A549 treated with RU486 at 1 μM for 4 hours (cell line): Measurements from ENCODE around the gene KANSL2. TPM values are rescaled to one million over a fixed set of nuclear protein-coding genes. Genes with fewer than 3 reads are reported as not detected.

ENCODE experiments used
- total RNA-seq: library from RNA; stranded (reverse); fragments of 200-300 nt; extraction: Qiagen RNA extraction; gene quantifications from 5 replicates; pipeline ENCODE4 v1.2.3, GENCODE V29; 2022; ENCODE audit warnings: low read depth

The KANSL2 gene
- 31.6 to 48.7 TPM (median 35.3 TPM) in 5 replicates for total RNA-seq

DNA sequence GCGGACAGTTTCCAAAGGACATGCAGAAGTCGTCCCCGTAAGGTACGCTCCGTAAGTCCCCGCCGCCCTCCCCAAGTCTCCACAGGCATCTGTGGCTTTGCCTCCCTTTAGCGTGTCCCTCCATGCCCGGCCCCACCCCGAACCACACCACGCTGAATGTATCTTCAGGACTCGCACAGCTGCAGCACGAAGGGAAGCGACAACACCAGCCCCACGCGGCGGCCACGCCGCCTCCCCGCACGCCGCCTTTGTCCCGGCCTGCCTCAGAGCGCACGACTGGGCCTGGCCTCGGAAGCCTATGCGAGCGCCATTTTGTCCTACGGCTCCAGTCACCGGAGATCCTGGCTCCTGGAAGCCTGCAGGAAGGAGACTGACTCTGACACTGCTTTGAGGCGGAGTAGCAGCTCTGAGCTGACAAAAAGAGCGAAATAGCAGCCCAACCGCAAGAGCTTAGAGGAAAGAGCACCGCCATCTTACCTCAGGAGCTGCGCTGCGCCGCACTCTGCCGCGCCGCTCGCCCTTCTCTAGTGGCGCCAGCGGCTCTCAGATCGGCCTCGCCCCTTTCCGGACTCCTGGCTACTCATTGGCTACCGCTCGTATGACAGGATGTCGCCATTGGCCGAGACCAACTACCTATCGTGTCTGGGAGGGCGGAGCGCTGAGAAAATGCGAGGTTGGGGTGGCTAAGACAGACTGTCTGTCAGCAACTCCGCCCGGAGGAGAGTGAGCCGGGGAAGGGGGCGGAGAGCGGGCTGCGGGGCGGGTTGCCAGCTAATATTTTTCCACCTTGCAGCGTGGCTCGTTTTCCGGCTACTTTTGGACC, at the start of gene KANSL2:
KANSL2 (minus strand) TSS at position 529 of the 823 bp plus-strand sequence. CDS start 606 bp downstream, outside the sequence.

GRCh38 chr12:48716493-48717251, 34.6 kb upstream of the KANSL2 start, which contains the start of gene CCNT1:
Gene CCNT1 (minus strand): TSS chr12:48716707. CDS start chr12:48716675, 32 bp downstream.

Other genes with a start within 250 kb of the KANSL2 start
- gene ANP32D, start 209.7 kb downstream of the KANSL2 start, total RNA-seq: not detected in 5 replicates
- gene C12orf54, start 199.7 kb downstream of the KANSL2 start, total RNA-seq: not detected in 5 replicates
- not detected in 5 replicates for gene OR8S1, start 156.6 kb downstream of the KANSL2 start, total RNA-seq
- gene LALBA, start 112.2 kb downstream of the KANSL2 start, total RNA-seq: not detected in 5 replicates
- gene CCNT1, start 34.5 kb upstream of the KANSL2 start, total RNA-seq: 9.2 to 15.9 TPM (median 14.0 TPM) in 5 replicates
- 10.1 to 16.3 TPM (median 15.7 TPM) in 5 replicates for gene ADCY6, start 106.9 kb upstream of the KANSL2 start, total RNA-seq
- 28.2 to 48.8 TPM (median 36.0 TPM) in 5 replicates for gene CACNB3, start 136.3 kb upstream of the KANSL2 start, total RNA-seq
- 80.3 to 88.0 TPM (median 82.8 TPM) in 5 replicates for gene DDX23, start 169.9 kb upstream of the KANSL2 start, total RNA-seq
- 14.4 to 21.8 TPM (median 15.8 TPM) in 5 replicates for gene RND1, start 183.6 kb upstream of the KANSL2 start, total RNA-seq
- 49.2 to 63.3 TPM (median 55.4 TPM) in 5 replicates for gene FKBP11, start 243.3 kb upstream of the KANSL2 start, total RNA-seq